HepG2 (cell line): ENCODE data around the gene MYADML2.

Source experiments
- CTCF ChIP-seq: sonication (generic); formaldehyde crosslinking; IDR thresholded peaks from 2 replicates; pipeline ENCODE4 v1.5.0; 2020; ENCODE audit warnings: mild to moderate bottlenecking, missing genetic modification reagents, moderate library complexity
- FOXP1 ChIP-seq, 2 experiments: fragments of 450-650 bp in 1 of 2; IDR thresholded peaks; 2 replicates each; pipeline ENCODE4 v1.6.1; 2017 to 2018; ENCODE audit warnings: antibody characterized with exemption in 1 of 2
- GTF2F1 ChIP-seq: fragments of 150-350 bp; IDR thresholded peaks from 2 replicates; pipeline ENCODE4 v1.6.1; 2014; ENCODE audit warnings: low read length
- NFYB ChIP-seq: sonication (generic); formaldehyde crosslinking; IDR thresholded peaks from 2 replicates; pipeline ENCODE4 v1.4.0; 2020; ENCODE audit warnings: missing genetic modification reagents
- RAD21 ChIP-seq: fragments of 450-650 bp; formaldehyde crosslinking; IDR thresholded peaks from 2 replicates; pipeline ENCODE4 v1.5.0; 2020; ENCODE audit warnings: mild to moderate bottlenecking
- RARA ChIP-seq: IDR thresholded peaks from 2 replicates; pipeline ENCODE4 v1.6.1; 2016; ENCODE audit warnings: missing genetic modification reagents, missing compliant biosample characterization
- TSC22D2 ChIP-seq: sonication (generic); formaldehyde crosslinking; IDR thresholded peaks from 2 replicates; pipeline ENCODE4 v1.5.1; 2020; ENCODE audit warnings: missing genetic modification reagents, mild to moderate bottlenecking, borderline replicate concordance
- ZNF780A ChIP-seq: sonication (generic); formaldehyde crosslinking; IDR thresholded peaks from 2 replicates; pipeline ENCODE4 v1.8.0; 2022; ENCODE audit warnings: mild to moderate bottlenecking, missing genetic modification reagents, moderate library complexity

GRCh38 chr17:81901167-81902022 lies 45.6 kb downstream of the MYADML2 start:
- TF ChIP-seq FOXP1 (IDR thresholded peaks at IDR 0.05) (no peak), FOXP1 (CRISPR knock-in tag; IDR thresholded peaks at IDR 0.05) (no peak), ZNF780A (CRISPR knock-in tag) (no peak), GTF2F1 (no peak), CTCF (CRISPR knock-in tag) (no peak), RAD21 (CRISPR knock-in tag) (no peak), TSC22D2 (CRISPR knock-in tag) (no peak), RARA (no peak), NFYB (no peak)
